ENCODE results near the gene MRPL30. TPM values are rescaled to one million over a fixed set of nuclear protein-coding genes. Genes with fewer than 3 reads are reported as not detected.
A peak's percentile ranks its signal among the peaks of the same experiment; 100 is the strongest.

MRPL30 gene
- total and polyA plus RNA-seq, 2 of the 8 experiments (the other 6 are each of a cell fraction or from before 2014, with no cell fraction given) = 22.3 to 46.2 TPM

DNA sequence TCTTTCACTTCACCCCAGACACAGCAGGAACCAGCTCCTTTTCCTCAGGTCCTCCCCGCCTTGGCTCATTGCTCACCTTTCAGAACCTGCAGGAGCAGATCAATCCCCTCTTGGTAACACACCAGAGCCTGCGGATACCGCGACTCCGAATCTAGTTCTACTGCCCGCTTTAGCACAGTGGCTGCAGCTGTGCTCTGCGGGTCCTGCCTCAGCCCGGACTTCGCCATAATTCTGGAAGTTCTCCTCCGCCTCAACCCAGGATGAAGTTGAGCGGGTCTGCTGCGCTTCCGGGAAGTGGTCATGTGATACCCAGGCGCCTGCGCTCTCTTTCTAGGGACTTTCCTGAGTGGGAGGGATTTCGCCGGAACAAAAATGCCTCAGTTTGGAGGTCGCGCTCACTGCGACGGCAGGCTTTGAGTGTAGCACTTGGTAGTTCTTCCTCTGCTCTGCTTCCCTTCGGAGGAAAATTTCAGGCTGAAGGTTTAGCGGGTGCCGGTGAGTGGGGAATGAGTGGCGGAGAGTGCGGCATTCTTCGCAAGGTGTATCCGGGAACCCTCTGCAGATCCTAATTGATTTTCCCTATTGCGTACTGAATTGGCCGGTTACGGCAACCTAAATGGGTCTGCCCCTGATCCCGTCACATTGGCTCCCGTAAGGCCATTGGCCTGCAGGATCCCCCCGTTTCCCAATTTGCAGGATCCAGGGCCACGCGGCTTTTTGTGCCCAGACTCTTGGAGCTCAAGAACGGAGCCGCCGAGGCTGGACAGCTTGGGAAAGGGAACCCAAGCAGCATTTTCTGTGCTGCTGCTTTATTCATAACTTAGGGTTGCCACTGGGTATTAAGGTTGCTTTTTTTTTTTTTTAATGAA lies at the start of gene MRPL30, which contains the start of gene MITD1 (continued):
- TF ChIP-seq TCF12 (IDR thresholded peaks at IDR 0.05; ENCODE audit: low read depth, low read length) = 0 out of 2 replicates have a peak, but pooled peaks have one; percentile 64
- no peak for TF ChIP-seq HDAC6 (IDR thresholded peaks at IDR 0.05; ENCODE audit: low read depth, low read length)
- TF ChIP-seq JUND (IDR thresholded peaks at IDR 0.05; ENCODE audit: low read length) = peak; percentile 23; the same call in 1 of the 2 replicates
- TF ChIP-seq, protein P1, sequence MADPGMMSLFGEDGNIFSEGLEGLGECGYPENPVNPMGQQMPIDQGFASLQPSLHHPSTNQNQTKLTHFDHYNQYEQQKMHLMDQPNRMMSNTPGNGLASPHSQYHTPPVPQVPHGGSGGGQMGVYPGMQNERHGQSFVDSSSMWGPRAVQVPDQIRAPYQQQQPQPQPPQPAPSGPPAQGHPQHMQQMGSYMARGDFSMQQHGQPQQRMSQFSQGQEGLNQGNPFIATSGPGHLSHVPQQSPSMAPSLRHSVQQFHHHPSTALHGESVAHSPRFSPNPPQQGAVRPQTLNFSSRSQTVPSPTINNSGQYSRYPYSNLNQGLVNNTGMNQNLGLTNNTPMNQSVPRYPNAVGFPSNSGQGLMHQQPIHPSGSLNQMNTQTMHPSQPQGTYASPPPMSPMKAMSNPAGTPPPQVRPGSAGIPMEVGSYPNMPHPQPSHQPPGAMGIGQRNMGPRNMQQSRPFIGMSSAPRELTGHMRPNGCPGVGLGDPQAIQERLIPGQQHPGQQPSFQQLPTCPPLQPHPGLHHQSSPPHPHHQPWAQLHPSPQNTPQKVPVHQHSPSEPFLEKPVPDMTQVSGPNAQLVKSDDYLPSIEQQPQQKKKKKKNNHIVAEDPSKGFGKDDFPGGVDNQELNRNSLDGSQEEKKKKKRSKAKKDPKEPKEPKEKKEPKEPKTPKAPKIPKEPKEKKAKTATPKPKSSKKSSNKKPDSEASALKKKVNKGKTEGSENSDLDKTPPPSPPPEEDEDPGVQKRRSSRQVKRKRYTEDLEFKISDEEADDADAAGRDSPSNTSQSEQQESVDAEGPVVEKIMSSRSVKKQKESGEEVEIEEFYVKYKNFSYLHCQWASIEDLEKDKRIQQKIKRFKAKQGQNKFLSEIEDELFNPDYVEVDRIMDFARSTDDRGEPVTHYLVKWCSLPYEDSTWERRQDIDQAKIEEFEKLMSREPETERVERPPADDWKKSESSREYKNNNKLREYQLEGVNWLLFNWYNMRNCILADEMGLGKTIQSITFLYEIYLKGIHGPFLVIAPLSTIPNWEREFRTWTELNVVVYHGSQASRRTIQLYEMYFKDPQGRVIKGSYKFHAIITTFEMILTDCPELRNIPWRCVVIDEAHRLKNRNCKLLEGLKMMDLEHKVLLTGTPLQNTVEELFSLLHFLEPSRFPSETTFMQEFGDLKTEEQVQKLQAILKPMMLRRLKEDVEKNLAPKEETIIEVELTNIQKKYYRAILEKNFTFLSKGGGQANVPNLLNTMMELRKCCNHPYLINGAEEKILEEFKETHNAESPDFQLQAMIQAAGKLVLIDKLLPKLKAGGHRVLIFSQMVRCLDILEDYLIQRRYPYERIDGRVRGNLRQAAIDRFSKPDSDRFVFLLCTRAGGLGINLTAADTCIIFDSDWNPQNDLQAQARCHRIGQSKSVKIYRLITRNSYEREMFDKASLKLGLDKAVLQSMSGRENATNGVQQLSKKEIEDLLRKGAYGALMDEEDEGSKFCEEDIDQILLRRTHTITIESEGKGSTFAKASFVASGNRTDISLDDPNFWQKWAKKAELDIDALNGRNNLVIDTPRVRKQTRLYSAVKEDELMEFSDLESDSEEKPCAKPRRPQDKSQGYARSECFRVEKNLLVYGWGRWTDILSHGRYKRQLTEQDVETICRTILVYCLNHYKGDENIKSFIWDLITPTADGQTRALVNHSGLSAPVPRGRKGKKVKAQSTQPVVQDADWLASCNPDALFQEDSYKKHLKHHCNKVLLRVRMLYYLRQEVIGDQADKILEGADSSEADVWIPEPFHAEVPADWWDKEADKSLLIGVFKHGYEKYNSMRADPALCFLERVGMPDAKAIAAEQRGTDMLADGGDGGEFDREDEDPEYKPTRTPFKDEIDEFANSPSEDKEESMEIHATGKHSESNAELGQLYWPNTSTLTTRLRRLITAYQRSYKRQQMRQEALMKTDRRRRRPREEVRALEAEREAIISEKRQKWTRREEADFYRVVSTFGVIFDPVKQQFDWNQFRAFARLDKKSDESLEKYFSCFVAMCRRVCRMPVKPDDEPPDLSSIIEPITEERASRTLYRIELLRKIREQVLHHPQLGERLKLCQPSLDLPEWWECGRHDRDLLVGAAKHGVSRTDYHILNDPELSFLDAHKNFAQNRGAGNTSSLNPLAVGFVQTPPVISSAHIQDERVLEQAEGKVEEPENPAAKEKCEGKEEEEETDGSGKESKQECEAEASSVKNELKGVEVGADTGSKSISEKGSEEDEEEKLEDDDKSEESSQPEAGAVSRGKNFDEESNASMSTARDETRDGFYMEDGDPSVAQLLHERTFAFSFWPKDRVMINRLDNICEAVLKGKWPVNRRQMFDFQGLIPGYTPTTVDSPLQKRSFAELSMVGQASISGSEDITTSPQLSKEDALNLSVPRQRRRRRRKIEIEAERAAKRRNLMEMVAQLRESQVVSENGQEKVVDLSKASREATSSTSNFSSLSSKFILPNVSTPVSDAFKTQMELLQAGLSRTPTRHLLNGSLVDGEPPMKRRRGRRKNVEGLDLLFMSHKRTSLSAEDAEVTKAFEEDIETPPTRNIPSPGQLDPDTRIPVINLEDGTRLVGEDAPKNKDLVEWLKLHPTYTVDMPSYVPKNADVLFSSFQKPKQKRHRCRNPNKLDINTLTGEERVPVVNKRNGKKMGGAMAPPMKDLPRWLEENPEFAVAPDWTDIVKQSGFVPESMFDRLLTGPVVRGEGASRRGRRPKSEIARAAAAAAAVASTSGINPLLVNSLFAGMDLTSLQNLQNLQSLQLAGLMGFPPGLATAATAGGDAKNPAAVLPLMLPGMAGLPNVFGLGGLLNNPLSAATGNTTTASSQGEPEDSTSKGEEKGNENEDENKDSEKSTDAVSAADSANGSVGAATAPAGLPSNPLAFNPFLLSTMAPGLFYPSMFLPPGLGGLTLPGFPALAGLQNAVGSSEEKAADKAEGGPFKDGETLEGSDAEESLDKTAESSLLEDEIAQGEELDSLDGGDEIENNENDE (IDR thresholded peaks at IDR 0.05; ENCODE audit: insufficient replicate concordance, low read length) = no peak
- TF ChIP-seq CHD1 (IDR thresholded peaks at IDR 0.05; ENCODE audit: low read depth, low read length) = no peak
- TF ChIP-seq SP4 (IDR thresholded peaks at IDR 0.05; ENCODE audit: low read length) = no peak; the same call in 1 of the 2 replicates
- no peak for TF ChIP-seq SIRT6 (IDR thresholded peaks at IDR 0.05; ENCODE audit: low read length)
- TF ChIP-seq TAF1 (IDR thresholded peaks at IDR 0.05; ENCODE audit: low read depth, low read length) = peak; percentile 99
- TF ChIP-seq TBP (IDR thresholded peaks at IDR 0.05; ENCODE audit: low read depth, low read length) = peak; percentile 95
- peak; percentile 98 for TF ChIP-seq EGR1 (IDR thresholded peaks at IDR 0.05; ENCODE audit: borderline replicate concordance, low read depth, low read length)
- no peak for TF ChIP-seq BCL11A (IDR thresholded peaks at IDR 0.05; ENCODE audit: low read depth in 2 of 2, low read length in 2 of 2)
